MCF 10A (cell line): ENCODE data around the gene ATR. TPM values are rescaled to one million over a fixed set of nuclear protein-coding genes. Genes with fewer than 3 reads are reported as not detected.
"Not testable (repeated sequence)": the region's sequence is repeated elsewhere in the genome, so short reads cannot be mapped to it uniquely, and the experiment has no call there.

Source experiments
- BruUV-seq: library from RNA; stranded (reverse); fragments of 400-500 nt; replicated peaks from 2 replicates; lab custom pipeline; 2021; lab: Mats Ljungman, UMichigan
- CTCF ChIA-PET: fragments of 300-600 bp; sonication (Branson Sonifier 250); formaldehyde crosslinking; extraction: SDS; loops from one replicate; lab custom pipeline; 2021; ENCODE audit warnings: antibody characterized with exemption, inconsistent platforms; lab: Yijun Ruan, JAX
- POLR2A ChIA-PET: fragments of 300-600, 350-650 bp; sonication (Branson Sonifier 250); formaldehyde crosslinking; extraction: SDS; loops from one replicate; lab custom pipeline; 2020; ENCODE audit warnings: antibody characterized with exemption, inconsistent platforms; lab: Yijun Ruan, JAX
- DNase-seq: peaks from one replicate; pipeline ENCODE4 v3.0.0-alpha.2; 2018; ENCODE audit not compliant: unreplicated experiment
- H3K27ac Mint-ChIP-seq: one replicate; pipeline ENCODE4 v1.8.0; 2022; ENCODE audit warnings: mild to moderate bottlenecking, low read depth, mixed read lengths; ENCODE audit not compliant: unreplicated experiment
- H3K27me3 Mint-ChIP-seq: one replicate; pipeline ENCODE4 v1.8.0; 2022; ENCODE audit warnings: mixed read lengths; ENCODE audit not compliant: insufficient read depth, unreplicated experiment
- H3K36me3 Mint-ChIP-seq: one replicate; pipeline ENCODE4 v1.8.0; 2022; ENCODE audit warnings: mild to moderate bottlenecking, moderate library complexity, mixed read lengths; ENCODE audit not compliant: insufficient read depth, unreplicated experiment
- H3K4me1 Mint-ChIP-seq: one replicate; pipeline ENCODE4 v1.8.0; 2022; ENCODE audit warnings: mixed read lengths; ENCODE audit not compliant: insufficient read depth, unreplicated experiment
- H3K4me3 Mint-ChIP-seq: one replicate; pipeline ENCODE4 v1.8.0; 2022; ENCODE audit warnings: mild to moderate bottlenecking, moderate library complexity, mixed read lengths; ENCODE audit not compliant: unreplicated experiment
- H3K9me3 Mint-ChIP-seq: one replicate; pipeline ENCODE4 v1.8.0; 2022; ENCODE audit warnings: mixed read lengths; ENCODE audit not compliant: unreplicated experiment
- intact Hi-C: fragments of 100-400 bp; cut with micrococcal nuclease; formaldehyde crosslinking; loops from 2 replicates; pipeline ENCODE4 v1.14.1; 2022
- total RNA-seq: library from RNA; stranded (reverse); gene quantifications from 2 replicates; pipeline ENCODE4 v1.2.3, GENCODE V29; 2022
- TF ChIP-seq, protein P1 (sequence below): fragments of 200-600 bp; IDR thresholded peaks from one replicate; pipeline ENCODE4 v1.8.0; 2022; ENCODE audit warnings: antibody characterized with exemption, mild to moderate bottlenecking; ENCODE audit not compliant: unreplicated experiment

Gene ATR
- total RNA-seq, 1 experiment from 2014 or later = 30.2 TPM

DNA sequence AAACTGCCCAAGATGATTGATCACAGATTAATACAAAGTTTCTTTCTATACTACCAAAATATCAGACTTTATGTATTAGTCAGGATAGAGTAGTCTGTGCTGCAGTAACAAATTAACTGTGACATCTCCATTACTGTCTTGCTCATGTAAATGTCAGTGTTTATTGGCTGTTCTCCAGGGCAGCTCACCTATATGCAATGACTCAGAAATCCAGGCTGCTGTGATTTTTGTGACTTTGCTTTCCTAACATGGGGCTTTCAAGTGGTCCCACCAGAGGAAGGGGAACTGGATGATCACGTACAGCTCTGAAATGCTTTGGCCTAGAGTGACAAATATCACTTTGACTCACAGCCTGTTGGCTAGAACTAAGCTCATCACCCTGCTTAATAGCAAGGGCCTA, 30.6 kb upstream of the ATR start:
- Mint-ChIP-seq H3K4me3 (no peak overlapping the region), H3K27ac (no peak overlapping the region), H3K36me3 (no peaks in the 10 kb centered on the region), H3K4me1 (peaks cover 9% of the 10 kb centered on the region), H3K27me3 (no peaks in the 10 kb centered on the region), H3K9me3 (no peaks in the 10 kb centered on the region)
- no TSS peak for BruUV-seq
- ChIA-PET POLR2A (interaction anchor here (0.8 to 2.5 kb wide), 3 partner anchors 12 to 30 kb away, joined by 3 to 12 read pairs (median 5); partner anchors contain the start of genes ATR and PLS1), CTCF (interaction anchor here (0.9 to 1.4 kb wide), 6 partner anchors 10 to 233 kb away, joined by 3 to 5 read pairs (median 3); no protein-coding TSS in a partner anchor)
- DNase-seq = no peak
- TF ChIP-seq, protein P1, sequence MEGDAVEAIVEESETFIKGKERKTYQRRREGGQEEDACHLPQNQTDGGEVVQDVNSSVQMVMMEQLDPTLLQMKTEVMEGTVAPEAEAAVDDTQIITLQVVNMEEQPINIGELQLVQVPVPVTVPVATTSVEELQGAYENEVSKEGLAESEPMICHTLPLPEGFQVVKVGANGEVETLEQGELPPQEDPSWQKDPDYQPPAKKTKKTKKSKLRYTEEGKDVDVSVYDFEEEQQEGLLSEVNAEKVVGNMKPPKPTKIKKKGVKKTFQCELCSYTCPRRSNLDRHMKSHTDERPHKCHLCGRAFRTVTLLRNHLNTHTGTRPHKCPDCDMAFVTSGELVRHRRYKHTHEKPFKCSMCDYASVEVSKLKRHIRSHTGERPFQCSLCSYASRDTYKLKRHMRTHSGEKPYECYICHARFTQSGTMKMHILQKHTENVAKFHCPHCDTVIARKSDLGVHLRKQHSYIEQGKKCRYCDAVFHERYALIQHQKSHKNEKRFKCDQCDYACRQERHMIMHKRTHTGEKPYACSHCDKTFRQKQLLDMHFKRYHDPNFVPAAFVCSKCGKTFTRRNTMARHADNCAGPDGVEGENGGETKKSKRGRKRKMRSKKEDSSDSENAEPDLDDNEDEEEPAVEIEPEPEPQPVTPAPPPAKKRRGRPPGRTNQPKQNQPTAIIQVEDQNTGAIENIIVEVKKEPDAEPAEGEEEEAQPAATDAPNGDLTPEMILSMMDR = no peak
- intact Hi-C loops = no loop called here

DNA sequence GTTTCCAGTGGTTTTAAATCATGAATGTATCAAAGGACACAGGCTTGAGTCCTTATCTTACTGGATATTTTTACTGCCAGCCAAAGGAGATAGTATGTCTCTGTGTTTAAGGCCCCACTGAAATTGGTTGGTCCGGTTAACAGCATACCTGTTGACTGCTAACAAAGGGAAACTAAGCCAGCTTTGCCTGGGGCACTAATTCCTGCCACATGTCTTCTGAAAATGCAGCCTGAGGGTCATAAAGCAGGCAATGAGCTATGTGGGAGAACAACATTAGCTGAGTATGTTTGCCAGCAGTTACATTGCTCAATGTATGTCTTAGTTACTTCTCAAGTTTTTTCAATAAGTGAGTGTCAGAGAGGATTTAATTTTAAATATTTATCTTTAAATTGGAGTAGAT, 30.1 kb upstream of the ATR start:
- Mint-ChIP-seq H3K27me3 (no peaks in the 10 kb centered on the region), H3K9me3 (no peaks in the 10 kb centered on the region), H3K27ac (no peak overlapping the region), H3K4me1 (peaks cover 9% of the 10 kb centered on the region), H3K36me3 (no peaks in the 10 kb centered on the region), H3K4me3 (no peak overlapping the region)
- no peak for DNase-seq
- TF ChIP-seq, protein P1 = no peak
- BruUV-seq = no TSS peak
- CTCF ChIA-PET = interaction anchor here (0.9 to 1.2 kb wide), 3 partner anchors 21 to 221 kb away, joined by 3 read pairs; no protein-coding TSS in a partner anchor
- POLR2A ChIA-PET = no interaction called here
- intact Hi-C loops = no loop called here

DNA sequence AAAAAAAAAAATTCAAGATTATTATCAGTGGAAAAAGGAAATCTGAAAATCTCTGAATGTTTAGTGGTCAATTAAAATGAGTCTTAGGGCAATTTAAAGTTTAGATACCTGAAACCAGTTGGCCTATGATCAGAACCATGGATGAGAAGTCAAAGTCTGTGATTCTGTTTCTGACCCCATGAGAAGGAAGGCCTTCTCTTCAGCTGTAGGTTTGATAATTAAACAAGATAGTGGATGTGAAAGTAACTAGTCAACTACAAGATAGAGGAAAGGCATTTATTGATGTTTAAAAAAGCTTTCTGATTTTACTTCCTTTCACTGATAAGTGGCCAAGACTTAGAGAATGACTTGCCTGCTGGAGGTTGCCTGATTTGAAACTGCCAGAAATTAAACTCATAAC, 26.4 kb upstream of the ATR start:
- Mint-ChIP-seq H3K27me3 (no peaks in the 10 kb centered on the region), H3K4me1 (peaks cover 5% of the 10 kb centered on the region), H3K9me3 (no peaks in the 10 kb centered on the region), H3K36me3 (peaks cover 6% of the 10 kb centered on the region), H3K27ac (no peak overlapping the region), H3K4me3 (no peak overlapping the region)
- TF ChIP-seq, protein P1 = no peak
- intact Hi-C loops = no loop called here
- DNase-seq = no peak
- CTCF ChIA-PET = no interaction called here
- POLR2A ChIA-PET = interaction anchor here (1.6 kb wide), 1 partner anchor 11 kb away, joined by 6 read pairs; no protein-coding TSS in a partner anchor
- BruUV-seq = no TSS peak

DNA sequence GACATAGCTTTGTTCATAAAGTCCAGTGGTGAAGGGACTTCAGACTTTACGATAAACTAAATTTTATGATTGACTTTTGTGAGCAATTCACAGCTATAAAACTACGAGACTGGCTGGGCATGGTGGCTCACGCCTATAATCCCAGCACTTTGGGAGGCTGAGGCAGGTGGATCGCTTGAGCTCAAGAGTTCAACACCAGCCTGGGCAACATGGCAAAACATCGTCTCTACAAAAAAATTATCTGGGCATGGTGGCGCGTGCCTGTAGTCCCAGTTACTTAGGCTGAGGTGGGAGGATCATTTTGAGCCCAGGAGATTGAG, 24.8 kb upstream of the ATR start:
- H3K4me3 Mint-ChIP-seq, H3K27me3 Mint-ChIP-seq, H3K4me1 Mint-ChIP-seq, H3K9me3 Mint-ChIP-seq, intact Hi-C loops, BruUV-seq, DNase-seq, POLR2A ChIA-PET, H3K27ac Mint-ChIP-seq, H3K36me3 Mint-ChIP-seq: not testable (repeated sequence)
- CTCF ChIA-PET = interaction anchor here (0.6 kb wide), 1 partner anchor 10 kb away, joined by 4 read pairs; no protein-coding TSS in a partner anchor
